GM18873 (cell line): Measurements from ENCODE around the gene CRISPLD2.

Experiments used
- ATAC-seq: cut with Tn5 transposase; IDR thresholded peaks from one replicate; pipeline ENCODE4 v1.9.1; 2021; ENCODE audit warnings: mild to moderate bottlenecking, moderate library complexity, moderate number of reproducible peaks; ENCODE audit not compliant: unreplicated experiment, low FRiP score

CRISPLD2 gene

GRCh38 chr16:84899414-84899813, 79.6 kb downstream of the CRISPLD2 start:
- ATAC-seq: no peak

- ATAC-seq: no peak
Observed at GRCh38 chr16:84905965-84906460, 86.2 kb downstream of the CRISPLD2 start.

- ATAC-seq: no peak
Observed at GRCh38 chr16:84907051-84907450, 87.3 kb downstream of the CRISPLD2 start.

- no peak for ATAC-seq
Observed at GRCh38 chr16:84907575-84907974, 87.8 kb downstream of the CRISPLD2 start.

- no peak for ATAC-seq
Observed at GRCh38 chr16:84909476-84910085, 89.8 kb downstream of the CRISPLD2 start.

- no peak for ATAC-seq
Observed at GRCh38 chr16:84911486-84912216, 91.9 kb downstream of the CRISPLD2 start.

GRCh38 chr16:84913315-84913714, 93.5 kb downstream of the CRISPLD2 start:
- ATAC-seq: no peak

- no peak for ATAC-seq
Observed at GRCh38 chr16:84914273-84914672, 94.5 kb downstream of the CRISPLD2 start.

- no peak for ATAC-seq
Observed at GRCh38 chr16:84916178-84916577, 96.4 kb downstream of the CRISPLD2 start.

GRCh38 chr16:84916850-84917249, 97.1 kb downstream of the CRISPLD2 start:
- ATAC-seq: no peak

GRCh38 chr16:84917492-84917891, 97.7 kb downstream of the CRISPLD2 start:
- ATAC-seq: no peak

- ATAC-seq: no peak
Observed at GRCh38 chr16:84918006-84918909, 98.5 kb downstream of the CRISPLD2 start.

GRCh38 chr16:84919269-84919668, 99.5 kb downstream of the CRISPLD2 start:
- no peak for ATAC-seq

- ATAC-seq: no peak
Observed at GRCh38 chr16:84919708-84920107, 99.9 kb downstream of the CRISPLD2 start.

GRCh38 chr16:84920333-84920732, 100.5 kb downstream of the CRISPLD2 start:
- ATAC-seq: no peak

- no peak for ATAC-seq
Observed at GRCh38 chr16:84922351-84923120, 102.8 kb downstream of the CRISPLD2 start.

GRCh38 chr16:84924331-84925091, 104.7 kb downstream of the CRISPLD2 start:
- no peak for ATAC-seq

- ATAC-seq: no peak
Observed at GRCh38 chr16:84925092-84925772, 105.4 kb downstream of the CRISPLD2 start.

GRCh38 chr16:84925773-84926372, 106.1 kb downstream of the CRISPLD2 start:
- ATAC-seq: no peak
